SK-N-MC (cell line): ENCODE measurements around the gene SMARCD3.

Experiments
- DNase-seq: peaks from one replicate; pipeline ENCODE4 v3.0.0-alpha.2; 2011; ENCODE audit warnings: low read depth, low spot score
- H3K27ac ChIP-seq: fragments of 200-600 bp; sonication (generic); 2 replicates; pipeline ENCODE4 v1.5.1; 2016; ENCODE audit warnings: mixed run types
- H3K36me3 ChIP-seq: fragments of 200-600 bp; sonication (generic); 2 replicates; pipeline ENCODE4 v1.6.1; 2017; ENCODE audit warnings: antibody characterized with exemption, low read length, mixed read lengths; ENCODE audit not compliant: insufficient read depth
- H3K4me3 ChIP-seq: fragments of 200-600 bp; sonication (generic); 2 replicates; pipeline ENCODE4 v1.5.1; 2016
- H3K9ac ChIP-seq: fragments of 200-600 bp; sonication (generic); 2 replicates; pipeline ENCODE4 v1.8.0; 2017; ENCODE audit warnings: mixed run types, mixed read lengths; ENCODE audit not compliant: insufficient read length
- H3K9me3 ChIP-seq: fragments of 200-600 bp; sonication (generic); 2 replicates; pipeline ENCODE4 v1.6.1; 2017; ENCODE audit warnings: low read depth, mild to moderate bottlenecking, antibody characterized with exemption, low read length, moderate library complexity, mixed read lengths
- EZH2 ChIP-seq: fragments of 200-600 bp; sonication (generic); IDR thresholded peaks from one replicate; pipeline ENCODE4 v1.6.1; 2017; ENCODE audit warnings: antibody characterized with exemption
- FOXP2 ChIP-seq: optimal IDR thresholded peaks from 2 replicates; pipeline ENCODE3; 2011; ENCODE audit warnings: mild to moderate bottlenecking, moderate library complexity; ENCODE audit not compliant: insufficient read depth; ENCODE audit errors: extremely low read length, control extremely low read depth
- POLR2AphosphoS5 ChIP-seq: IDR thresholded peaks from 2 replicates; pipeline ENCODE4 v1.6.1; 2012; ENCODE audit warnings: mild to moderate bottlenecking, low read depth, low read length, borderline replicate concordance

The SMARCD3 gene

GRCh38 chr7:151238190-151238810 is 10.2 kb downstream of the SMARCD3 start:
- H3K9me3 ChIP-seq = no peaks in the 10 kb centered on the region
- no peak overlapping the region for H3K27ac ChIP-seq
- no peaks in the 10 kb centered on the region; the same call in 1 of the 2 replicates for H3K36me3 ChIP-seq
- no peak overlapping the region for H3K9ac ChIP-seq
- H3K4me3 ChIP-seq = no peak overlapping the region
- DNase-seq = no peak
- TF ChIP-seq POLR2AphosphoS5 (no peak), FOXP2 (no peak), EZH2 (no peak)

GRCh38 chr7:151237244-151238189 is 11.0 kb downstream of the SMARCD3 start:
- H3K36me3 ChIP-seq = no peaks in the 10 kb centered on the region; the same call in 1 of the 2 replicates

GRCh38 chr7:151236406-151236805 is 12.1 kb downstream of the SMARCD3 start:
- Histone ChIP-seq H3K27ac (no peak overlapping the region), H3K9me3 (no peaks in the 10 kb centered on the region), H3K36me3 (no peaks in the 10 kb centered on the region; the same call in 1 of the 2 replicates), H3K4me3 (no peak overlapping the region), H3K9ac (no peak overlapping the region)
- DNase-seq = no peak
- TF ChIP-seq FOXP2 = no peak

More at GRCh38 chr7:151237244-151238189, 11.0 kb downstream of the SMARCD3 start:
- DNase-seq = no peak
- TF ChIP-seq POLR2AphosphoS5 = no peak
- no peak for TF ChIP-seq EZH2
- no peak for TF ChIP-seq FOXP2
- H3K9me3 ChIP-seq = no peaks in the 10 kb centered on the region
- H3K27ac ChIP-seq = no peak overlapping the region
- H3K4me3 ChIP-seq = no peak overlapping the region
- H3K9ac ChIP-seq = no peak overlapping the region

- no peak overlapping the region for H3K27ac ChIP-seq
- H3K9me3 ChIP-seq = no peaks in the 10 kb centered on the region
- TF ChIP-seq FOXP2 (no peak), POLR2AphosphoS5 (no peak), EZH2 (no peak)
Measured at GRCh38 chr7:151235091-151235787, 13.3 kb downstream of the SMARCD3 start.

GRCh38 chr7:151233804-151234203 is 14.7 kb downstream of the SMARCD3 start:
- Histone ChIP-seq H3K36me3 (no peaks in the 10 kb centered on the region; the same call in 1 of the 2 replicates), H3K9ac (no peak overlapping the region), H3K4me3 (no peak overlapping the region; the same call in 1 of the 2 replicates), H3K9me3 (no peaks in the 10 kb centered on the region), H3K27ac (no peak overlapping the region)
- TF ChIP-seq POLR2AphosphoS5 = no peak
- TF ChIP-seq EZH2 = no peak
- TF ChIP-seq FOXP2 = no peak
- no peak for DNase-seq

More at GRCh38 chr7:151235091-151235787, 13.3 kb downstream of the SMARCD3 start:
- Histone ChIP-seq H3K4me3 (no peak overlapping the region), H3K9ac (no peak overlapping the region), H3K36me3 (no peaks in the 10 kb centered on the region; the same call in 1 of the 2 replicates)
- DNase-seq = no peak

GRCh38 chr7:151232917-151233701 is 15.4 kb downstream of the SMARCD3 start:
- TF ChIP-seq POLR2AphosphoS5 = no peak
- TF ChIP-seq EZH2 = no peak
- no peak for TF ChIP-seq FOXP2
- DNase-seq = no peak
- no peaks in the 10 kb centered on the region; the same call in 1 of the 2 replicates for H3K36me3 ChIP-seq
- H3K27ac ChIP-seq = no peak overlapping the region
- peak overlapping the region; percentile 83 for H3K4me3 ChIP-seq
- H3K9ac ChIP-seq = peak overlapping the region; percentile 66
- H3K9me3 ChIP-seq = no peaks in the 10 kb centered on the region

- TF ChIP-seq EZH2 (no peak), FOXP2 (no peak), POLR2AphosphoS5 (peak; percentile 81)
- peak within 1 kb of the TSS; percentile 83 for H3K4me3 ChIP-seq
- H3K9ac ChIP-seq = peak within 1 kb of the TSS; percentile 66
- H3K9me3 ChIP-seq = no peaks in the 10 kb centered on the region
- no peaks in the 10 kb centered on the region; the same call in 1 of the 2 replicates for H3K36me3 ChIP-seq
- no peak for DNase-seq
- H3K27ac ChIP-seq = no peak within 1 kb of the TSS
Measured at GRCh38 chr7:151232091-151232916, 16.2 kb downstream of the SMARCD3 start, which contains the start of gene CHPF2. Gene CHPF2 (plus strand): TSS chr7:151232483. CDS start chr7:151234012, 1,529 bp downstream.
